Cardiac fibroblast (primary cell): ENCODE data around the gene ARPC5L.

ENCODE experiments used
- DNase-seq, 2 donors: peaks; one replicate each; pipeline versions ENCODE4 v3.0.0 to v3.0.0-alpha.2; 2010; ENCODE audit warnings: low read depth in 2 of 2
- H3K4me3 ChIP-seq, 2 donors: replicated peaks in 1 of 2; 1 replicate in 1 of 2; 2 replicates in 1 of 2; pipeline ENCODE4 v1.5.1; 2011; ENCODE audit warnings: low read depth in 2 of 2, low read length in 2 of 2, mild to moderate bottlenecking in 2 of 2, moderate library complexity in 1 of 2
- TF ChIP-seq, protein P1 (sequence below): IDR thresholded peaks from one replicate; pipeline ENCODE4 v1.5.1; 2011; ENCODE audit warnings: low read depth, mild to moderate bottlenecking, low read length, inconsistent platforms

The ARPC5L gene

DNA sequence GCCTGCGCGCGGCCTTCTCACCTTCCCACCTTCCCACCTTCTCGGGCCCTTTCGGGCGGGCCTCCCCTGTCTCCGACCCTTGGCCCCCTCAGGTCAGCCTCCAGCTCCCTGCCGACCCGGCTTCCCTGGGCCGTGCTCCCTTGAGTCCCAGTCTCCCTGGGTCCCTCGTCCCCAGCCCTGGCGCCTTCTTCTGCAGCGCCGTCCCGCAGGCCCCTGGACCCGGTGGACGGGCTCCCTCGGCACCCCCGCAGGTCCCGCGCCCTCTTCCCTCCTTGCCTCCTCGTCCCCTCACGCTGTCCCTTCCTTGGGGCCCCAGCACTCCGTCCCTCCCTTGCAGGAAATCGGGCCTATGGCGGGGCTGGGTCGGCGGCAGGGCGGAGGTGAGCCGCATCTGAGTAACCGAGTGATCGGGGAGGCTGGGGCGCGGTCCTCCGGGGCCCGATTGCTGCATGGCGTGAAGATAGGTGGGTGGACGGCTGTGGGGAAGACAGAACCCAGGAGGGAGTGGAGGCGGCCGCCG, 7.6 kb downstream of the ARPC5L start:
- peak overlapping the region; percentile 75 to 99 for H3K4me3 ChIP-seq
- TF ChIP-seq, protein P1, sequence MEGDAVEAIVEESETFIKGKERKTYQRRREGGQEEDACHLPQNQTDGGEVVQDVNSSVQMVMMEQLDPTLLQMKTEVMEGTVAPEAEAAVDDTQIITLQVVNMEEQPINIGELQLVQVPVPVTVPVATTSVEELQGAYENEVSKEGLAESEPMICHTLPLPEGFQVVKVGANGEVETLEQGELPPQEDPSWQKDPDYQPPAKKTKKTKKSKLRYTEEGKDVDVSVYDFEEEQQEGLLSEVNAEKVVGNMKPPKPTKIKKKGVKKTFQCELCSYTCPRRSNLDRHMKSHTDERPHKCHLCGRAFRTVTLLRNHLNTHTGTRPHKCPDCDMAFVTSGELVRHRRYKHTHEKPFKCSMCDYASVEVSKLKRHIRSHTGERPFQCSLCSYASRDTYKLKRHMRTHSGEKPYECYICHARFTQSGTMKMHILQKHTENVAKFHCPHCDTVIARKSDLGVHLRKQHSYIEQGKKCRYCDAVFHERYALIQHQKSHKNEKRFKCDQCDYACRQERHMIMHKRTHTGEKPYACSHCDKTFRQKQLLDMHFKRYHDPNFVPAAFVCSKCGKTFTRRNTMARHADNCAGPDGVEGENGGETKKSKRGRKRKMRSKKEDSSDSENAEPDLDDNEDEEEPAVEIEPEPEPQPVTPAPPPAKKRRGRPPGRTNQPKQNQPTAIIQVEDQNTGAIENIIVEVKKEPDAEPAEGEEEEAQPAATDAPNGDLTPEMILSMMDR = no peak
- DNase-seq = no peak

DNA sequence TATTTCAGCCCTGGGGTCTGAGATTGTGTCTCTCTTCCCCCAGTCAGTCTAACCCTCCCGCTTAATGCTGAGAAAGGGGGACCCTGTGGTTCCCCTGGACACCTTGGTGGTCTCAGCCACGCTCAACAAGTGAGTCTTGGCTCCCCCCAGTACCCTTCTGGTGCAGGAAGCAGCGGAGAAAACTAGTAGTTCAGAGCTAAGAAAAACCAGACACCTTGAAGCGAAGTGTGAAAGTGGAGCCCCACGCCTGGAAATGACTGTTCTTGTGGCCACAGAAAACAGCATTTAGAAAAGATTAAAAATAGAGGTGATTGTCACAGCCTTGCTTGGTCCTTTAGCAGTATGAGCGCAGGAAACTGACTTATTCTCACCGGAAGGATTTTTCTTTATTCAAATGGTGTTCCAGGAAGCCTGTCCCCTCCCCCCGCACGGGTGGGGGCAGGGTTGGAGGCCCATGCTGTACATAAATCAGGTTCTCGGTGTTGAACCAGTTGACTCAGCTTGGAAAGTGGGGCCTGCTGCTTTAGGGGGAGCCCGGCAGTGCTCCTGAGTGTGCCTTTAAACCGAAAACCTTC, 8.1 kb downstream of the ARPC5L start:
- TF ChIP-seq, protein P1 = no peak
- DNase-seq = peak; percentile 52 to 60
- H3K4me3 ChIP-seq = peak overlapping the region; percentile 75 to 99

DNA sequence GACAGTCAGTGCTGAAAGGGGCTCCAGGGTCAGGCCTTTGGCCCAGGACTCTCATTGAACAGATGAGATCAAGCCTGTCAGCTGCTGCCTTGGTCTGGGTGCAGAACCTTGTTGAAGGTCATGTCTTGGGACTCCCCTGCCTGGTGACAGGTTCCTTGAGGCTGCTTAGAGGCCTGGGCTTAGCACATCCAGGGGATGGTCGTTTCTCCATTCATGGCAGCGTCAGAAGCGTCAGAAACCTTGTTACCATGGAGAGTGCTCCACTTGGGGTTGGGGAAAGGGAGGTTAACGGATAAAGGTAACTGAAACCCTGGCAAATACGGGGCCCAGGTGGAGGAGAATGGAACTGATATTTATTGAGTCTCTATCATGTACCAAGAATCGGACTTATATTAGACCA, 8.8 kb downstream of the ARPC5L start:
- no peak for DNase-seq
- H3K4me3 ChIP-seq = peak overlapping the region; percentile 75 to 99
- TF ChIP-seq, protein P1 = no peak

DNA sequence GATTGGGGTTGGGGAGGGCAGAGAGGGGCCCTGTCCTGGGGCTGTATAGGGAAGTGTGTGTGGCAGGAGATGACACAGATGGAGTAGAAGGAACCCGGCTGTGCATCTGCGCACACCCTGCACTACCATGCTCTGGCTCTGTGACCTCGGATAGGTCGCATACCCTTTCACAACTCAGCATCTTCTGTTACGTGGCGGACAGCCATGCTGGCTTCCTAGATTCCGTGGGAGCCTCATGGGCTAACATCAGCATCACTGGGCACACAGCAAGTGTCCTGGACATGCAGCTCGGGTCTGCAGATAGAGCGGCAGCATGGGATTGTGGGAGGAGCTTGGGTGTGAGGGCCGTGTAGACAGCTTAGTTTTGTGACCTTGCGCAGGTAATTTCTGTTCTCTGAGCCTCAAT, 9.2 kb downstream of the ARPC5L start:
- no peak for DNase-seq
- peak overlapping the region in 1 of 2 donors; percentile 75 for H3K4me3 ChIP-seq
- TF ChIP-seq, protein P1 = no peak

DNA sequence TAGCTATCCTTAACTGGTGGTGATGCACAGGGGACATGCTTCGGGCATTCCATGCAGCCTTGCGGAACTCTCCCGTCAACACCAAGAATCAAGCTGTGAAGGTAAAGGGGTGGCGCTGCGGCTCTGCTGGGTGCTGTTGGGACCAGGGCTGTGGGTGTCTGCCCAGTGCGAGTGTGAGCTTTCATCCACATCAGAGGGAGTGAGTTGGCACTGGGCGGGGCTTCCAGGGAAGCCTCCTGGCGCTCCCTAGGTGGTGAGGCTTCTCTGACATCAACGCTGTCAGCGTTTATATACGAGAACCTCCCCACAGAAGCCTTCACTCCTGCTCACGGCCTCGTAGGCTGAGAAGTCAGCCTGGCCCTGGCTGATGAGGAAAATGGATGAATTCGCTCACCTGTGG, 11.7 kb downstream of the ARPC5L start:
- no peak for DNase-seq
- TF ChIP-seq, protein P1 = no peak
- no peak overlapping the region for H3K4me3 ChIP-seq

DNA sequence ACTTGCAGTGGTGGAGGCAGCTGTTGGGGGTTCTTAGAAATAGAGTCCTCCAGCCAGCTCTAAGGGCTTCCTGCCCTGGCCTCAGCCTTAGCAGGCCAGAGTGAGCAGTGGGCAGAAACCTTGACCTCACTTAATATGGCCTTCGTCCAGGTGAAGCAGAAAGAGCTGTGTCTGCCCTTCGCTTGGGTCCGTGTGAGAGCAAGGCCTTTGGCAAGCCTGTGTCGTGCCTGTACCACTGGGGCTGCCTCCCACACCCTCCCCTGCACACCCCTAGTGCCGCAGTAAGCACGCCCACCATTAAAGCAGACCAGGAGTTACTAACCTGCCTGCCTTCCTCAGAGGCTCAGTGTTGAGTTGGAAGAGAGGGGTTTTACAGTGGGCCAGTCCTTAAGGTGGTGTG, 13.6 kb downstream of the ARPC5L start:
- H3K4me3 ChIP-seq = no peak overlapping the region
- DNase-seq = no peak
- TF ChIP-seq, protein P1 = no peak
